Activated CD4-positive, alpha-beta T cell treated with anti-CD3 and anti-CD28 coated beads, Interleukin-2, amount 10 ng/mL, durations not matched to agents 7 days and 5 days (primary cell): ENCODE results near the gene RAP1GAP2. TPM values are rescaled to one million over a fixed set of nuclear protein-coding genes. Genes with fewer than 3 reads are reported as not detected.
"Not testable (repeated sequence)": the region's sequence is repeated elsewhere in the genome, so short reads cannot be mapped to it uniquely, and the experiment has no call there.

Experiments used
- CTCF ChIA-PET: fragments of 350-600 bp; sonication (Branson Sonifier 250); formaldehyde crosslinking; loops from one replicate; lab custom pipeline; 2021; ENCODE audit warnings: antibody characterized with exemption; lab: Charles Lee
- POLR2A ChIA-PET: fragments of 350-600 bp; sonication (Branson Sonifier 250); formaldehyde crosslinking; loops from one replicate; lab custom pipeline; 2021; ENCODE audit warnings: antibody characterized with exemption; lab: Charles Lee
- DNase-seq: peaks from one replicate; pipeline ENCODE4 v3.0.0-alpha.2; 2020
- H3K27ac Mint-ChIP-seq: one replicate; pipeline ENCODE4 v1.8.0; 2021; ENCODE audit warnings: mild to moderate bottlenecking, moderate library complexity, mixed read lengths
- H3K27me3 Mint-ChIP-seq: one replicate; pipeline ENCODE4 v1.8.0; 2021; ENCODE audit warnings: mixed read lengths
- H3K36me3 Mint-ChIP-seq: one replicate; pipeline ENCODE4 v1.8.0; 2021; ENCODE audit warnings: low read depth, mixed read lengths
- H3K4me1 Mint-ChIP-seq: one replicate; pipeline ENCODE4 v1.8.0; 2021; ENCODE audit warnings: mixed read lengths
- H3K4me3 Mint-ChIP-seq: one replicate; pipeline ENCODE4 v1.8.0; 2021; ENCODE audit warnings: mild to moderate bottlenecking, moderate library complexity, mixed read lengths
- H3K9me3 Mint-ChIP-seq: one replicate; pipeline ENCODE4 v1.8.0; 2021; ENCODE audit warnings: mixed read lengths
- total RNA-seq, 2 experiments: library from RNA; stranded (reverse); gene quantifications; one replicate each; pipeline ENCODE4 v1.2.3, GENCODE V29; 2021

RAP1GAP2 gene
- total RNA-seq, 2 experiments from 2014 or later = 27.8 to 37.3 TPM

DNA sequence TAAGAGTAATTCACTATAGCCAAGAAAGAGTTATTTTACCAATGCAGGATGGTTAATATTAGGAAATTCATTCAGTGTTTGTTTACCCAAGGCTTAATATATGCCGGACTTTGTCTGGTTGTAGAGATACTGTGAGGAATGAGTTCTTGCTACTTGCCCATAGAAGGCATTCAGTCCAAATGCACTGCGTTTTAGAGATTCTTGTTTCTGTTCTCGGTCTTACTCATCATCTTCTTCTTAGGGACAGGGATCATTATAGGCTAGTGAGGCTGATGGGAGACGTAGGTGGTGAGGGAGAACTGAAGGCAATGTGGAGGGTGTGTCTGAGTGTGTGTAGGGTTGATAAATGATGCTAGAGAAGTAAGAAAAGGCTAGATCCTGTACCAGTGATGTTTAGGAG is 176.5 kb downstream of the RAP1GAP2 start:
- H3K27me3 Mint-ChIP-seq = no peaks in the 10 kb centered on the region
- H3K4me3 Mint-ChIP-seq = no peak overlapping the region
- H3K36me3 Mint-ChIP-seq = peaks cover 2% of the 10 kb centered on the region
- ChIA-PET CTCF (no interaction called here), POLR2A (no interaction called here)
- no peak for DNase-seq
- H3K9me3 Mint-ChIP-seq = no peaks in the 10 kb centered on the region
- H3K4me1 Mint-ChIP-seq = no peaks in the 10 kb centered on the region
- H3K27ac Mint-ChIP-seq = no peak overlapping the region

DNA sequence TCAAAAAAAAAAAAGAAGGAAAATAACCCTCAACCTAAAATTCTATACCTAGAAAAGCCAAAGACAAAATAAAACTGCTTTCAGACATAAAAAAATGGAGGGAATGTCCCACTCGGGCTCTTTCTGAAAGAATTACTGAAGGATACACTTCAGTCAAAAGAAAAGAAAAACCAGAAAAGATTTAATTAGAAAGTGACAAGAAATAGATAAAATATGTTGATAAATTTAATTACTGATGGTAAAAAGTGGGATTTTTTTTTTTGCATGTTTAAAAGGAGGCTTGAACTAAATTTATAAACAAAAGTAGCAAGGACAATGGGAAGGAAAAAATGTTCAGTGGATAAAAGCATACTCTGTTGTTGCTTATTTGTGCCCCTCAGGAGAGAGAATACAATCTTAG is 178.1 kb downstream of the RAP1GAP2 start:
- POLR2A ChIA-PET = no interaction called here
- Mint-ChIP-seq H3K36me3 (no peaks in the 10 kb centered on the region), H3K27ac (no peak overlapping the region), H3K4me3 (no peak overlapping the region), H3K27me3 (no peaks in the 10 kb centered on the region), H3K9me3 (no peaks in the 10 kb centered on the region), H3K4me1 (no peaks in the 10 kb centered on the region)
- CTCF ChIA-PET = no interaction called here
- no peak for DNase-seq

DNA sequence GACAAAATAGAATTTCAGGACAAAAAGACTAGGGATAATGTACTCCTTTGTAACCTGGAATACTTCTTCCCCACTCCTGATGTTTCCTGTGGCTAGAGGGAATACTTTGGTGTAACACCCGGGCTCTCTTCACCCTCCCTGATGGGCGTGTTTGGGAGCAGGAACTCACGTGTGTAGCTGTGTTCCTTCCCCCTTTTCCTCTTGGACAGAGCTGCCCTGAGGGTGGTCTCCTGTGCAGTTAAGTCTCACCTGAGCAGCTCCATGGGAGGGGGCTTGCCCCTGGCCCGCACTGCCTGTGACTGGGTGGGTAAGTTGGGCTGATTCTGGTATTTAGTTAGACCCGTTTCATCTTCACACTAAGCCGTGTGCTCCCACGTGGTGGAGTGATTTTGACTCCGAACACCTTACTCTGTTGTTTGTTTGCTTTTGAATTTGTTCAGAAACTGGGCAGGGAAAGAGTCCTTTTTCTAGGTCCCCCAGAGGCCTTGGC is 179.3 kb downstream of the RAP1GAP2 start:
- H3K4me1 Mint-ChIP-seq = no peaks in the 10 kb centered on the region
- H3K27ac Mint-ChIP-seq = no peak overlapping the region
- no peaks in the 10 kb centered on the region for H3K36me3 Mint-ChIP-seq
- DNase-seq = no peak
- ChIA-PET POLR2A (no interaction called here), CTCF (no interaction called here)
- H3K9me3 Mint-ChIP-seq = no peaks in the 10 kb centered on the region
- no peaks in the 10 kb centered on the region for H3K27me3 Mint-ChIP-seq
- no peak overlapping the region for H3K4me3 Mint-ChIP-seq

DNA sequence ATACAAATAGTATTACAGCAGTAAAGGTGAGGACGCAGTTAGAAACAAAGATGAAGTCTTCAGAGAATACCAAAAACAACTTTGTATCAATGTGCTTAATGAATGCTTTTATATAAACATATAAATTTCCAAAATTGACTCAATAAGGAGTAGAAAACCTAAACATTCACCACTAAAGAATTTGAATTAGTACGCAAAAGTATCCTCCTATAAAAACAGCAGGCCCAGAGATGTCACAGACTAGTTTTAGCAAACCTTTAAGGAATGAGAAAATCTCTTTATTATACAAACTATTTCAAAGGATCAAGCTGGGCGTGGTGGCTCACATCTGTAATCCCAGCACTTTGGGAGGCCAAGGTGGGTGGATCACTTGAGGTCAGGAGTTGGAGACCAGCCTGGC is 180.9 kb downstream of the RAP1GAP2 start:
- Mint-ChIP-seq H3K27me3 (no peaks in the 10 kb centered on the region), H3K4me3 (no peak overlapping the region), H3K36me3 (no peaks in the 10 kb centered on the region), H3K27ac (no peak overlapping the region), H3K4me1 (no peaks in the 10 kb centered on the region), H3K9me3 (no peaks in the 10 kb centered on the region)
- ChIA-PET CTCF (interaction anchor here (0.7 kb wide), 1 partner anchor 14 kb away, joined by 3 read pairs; no protein-coding TSS in a partner anchor), POLR2A (no interaction called here)
- no peak for DNase-seq

GRCh38 chr17:2978116-2978515 is 181.9 kb downstream of the RAP1GAP2 start:
- Mint-ChIP-seq H3K4me3 (no peak overlapping the region), H3K27me3 (no peaks in the 10 kb centered on the region), H3K9me3 (no peaks in the 10 kb centered on the region), H3K27ac (no peak overlapping the region), H3K36me3 (no peaks in the 10 kb centered on the region), H3K4me1 (no peaks in the 10 kb centered on the region)
- POLR2A ChIA-PET = no interaction called here
- no peak for DNase-seq
- CTCF ChIA-PET = no interaction called here

GRCh38 chr17:2978991-2979390 is 182.8 kb downstream of the RAP1GAP2 start:
- Mint-ChIP-seq H3K27ac (no peak overlapping the region), H3K36me3 (no peaks in the 10 kb centered on the region), H3K9me3 (no peaks in the 10 kb centered on the region), H3K4me3 (no peak overlapping the region), H3K27me3 (no peaks in the 10 kb centered on the region), H3K4me1 (no peaks in the 10 kb centered on the region)
- POLR2A ChIA-PET = no interaction called here
- no peak for DNase-seq
- CTCF ChIA-PET = no interaction called here

GRCh38 chr17:2980211-2980903 is 184.1 kb downstream of the RAP1GAP2 start:
- H3K9me3 Mint-ChIP-seq = no peaks in the 10 kb centered on the region
- ChIA-PET CTCF (no interaction called here), POLR2A (no interaction called here)
- no peaks in the 10 kb centered on the region for H3K4me1 Mint-ChIP-seq
- no peak overlapping the region for H3K27ac Mint-ChIP-seq
- H3K4me3 Mint-ChIP-seq = no peak overlapping the region
- no peaks in the 10 kb centered on the region for H3K36me3 Mint-ChIP-seq
- DNase-seq = no peak
- H3K27me3 Mint-ChIP-seq = no peaks in the 10 kb centered on the region

DNA sequence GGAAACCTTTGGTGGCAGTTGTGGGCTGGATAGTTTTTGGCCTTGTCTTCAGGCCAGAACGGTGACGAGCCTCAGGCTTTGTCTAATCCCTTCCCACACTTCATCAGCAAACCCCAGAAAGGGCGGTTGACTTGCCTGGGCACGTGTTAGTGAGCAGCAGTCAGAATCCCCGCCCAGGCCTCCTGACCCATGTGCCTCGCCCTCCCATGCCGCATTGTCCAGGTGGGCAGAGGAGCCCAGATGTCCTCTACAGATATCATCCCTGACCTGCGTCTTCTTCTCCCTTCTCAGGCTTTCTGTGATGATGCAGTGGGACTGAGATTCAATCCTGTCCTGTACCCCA is 184.6 kb downstream of the RAP1GAP2 start:
- Mint-ChIP-seq H3K9me3 (no peaks in the 10 kb centered on the region), H3K36me3 (no peaks in the 10 kb centered on the region), H3K4me3 (no peak overlapping the region), H3K4me1 (no peaks in the 10 kb centered on the region), H3K27me3 (no peaks in the 10 kb centered on the region), H3K27ac (no peak overlapping the region)
- CTCF ChIA-PET = no interaction called here
- POLR2A ChIA-PET = no interaction called here
- DNase-seq = no peak

DNA sequence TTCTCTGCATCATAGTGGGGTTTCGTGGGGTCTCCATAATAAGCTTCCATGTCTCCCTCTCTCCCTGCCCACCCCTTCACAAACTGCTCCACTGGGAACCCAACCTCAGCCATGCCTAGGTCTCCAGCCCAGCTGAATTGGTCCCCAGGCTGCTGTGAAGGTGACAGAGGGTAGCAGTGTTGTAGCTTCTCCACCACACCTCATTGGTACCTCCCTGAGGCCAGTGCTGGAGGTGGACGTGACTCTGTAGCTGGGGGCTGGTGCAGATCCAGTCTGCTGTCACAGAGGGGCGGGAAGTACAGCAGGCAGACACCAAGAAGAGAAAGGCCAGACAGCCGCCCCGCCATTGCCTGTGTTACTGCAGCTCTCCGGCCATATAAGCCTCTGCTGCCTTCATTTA is 185.1 kb downstream of the RAP1GAP2 start:
- no peaks in the 10 kb centered on the region for H3K9me3 Mint-ChIP-seq
- no peaks in the 10 kb centered on the region for H3K4me1 Mint-ChIP-seq
- H3K36me3 Mint-ChIP-seq = no peaks in the 10 kb centered on the region
- no peak for DNase-seq
- ChIA-PET CTCF (no interaction called here), POLR2A (no interaction called here)
- no peaks in the 10 kb centered on the region for H3K27me3 Mint-ChIP-seq
- H3K27ac Mint-ChIP-seq = no peak overlapping the region
- H3K4me3 Mint-ChIP-seq = no peak overlapping the region

GRCh38 chr17:2982854-2983253 is 186.6 kb downstream of the RAP1GAP2 start:
- no peak overlapping the region for H3K27ac Mint-ChIP-seq
- no peaks in the 10 kb centered on the region for H3K27me3 Mint-ChIP-seq
- no peak overlapping the region for H3K4me3 Mint-ChIP-seq
- CTCF ChIA-PET = interaction anchor here (1.2 kb wide), 1 partner anchor 11 kb away, joined by 3 read pairs; no protein-coding TSS in a partner anchor
- POLR2A ChIA-PET = no interaction called here
- no peaks in the 10 kb centered on the region for H3K36me3 Mint-ChIP-seq
- no peaks in the 10 kb centered on the region for H3K4me1 Mint-ChIP-seq
- no peak for DNase-seq
- H3K9me3 Mint-ChIP-seq = no peaks in the 10 kb centered on the region

GRCh38 chr17:2983255-2983654 is 187.0 kb downstream of the RAP1GAP2 start:
- CTCF ChIA-PET = interaction anchor here (1.2 kb wide), 1 partner anchor 12 kb away, joined by 3 read pairs; no protein-coding TSS in a partner anchor
- Mint-ChIP-seq H3K4me3 (no peak overlapping the region), H3K9me3 (no peaks in the 10 kb centered on the region), H3K36me3 (no peaks in the 10 kb centered on the region), H3K27me3 (no peaks in the 10 kb centered on the region), H3K27ac (no peak overlapping the region), H3K4me1 (no peaks in the 10 kb centered on the region)
- POLR2A ChIA-PET = no interaction called here
- no peak for DNase-seq

- Mint-ChIP-seq H3K9me3 (no peaks in the 10 kb centered on the region), H3K36me3 (no peaks in the 10 kb centered on the region), H3K4me3 (no peak overlapping the region), H3K27me3 (no peaks in the 10 kb centered on the region), H3K27ac (no peak overlapping the region), H3K4me1 (no peaks in the 10 kb centered on the region)
- DNase-seq = no peak
- POLR2A ChIA-PET = no interaction called here
- CTCF ChIA-PET = no interaction called here
Measured at GRCh38 chr17:2985318-2985717, 189.1 kb downstream of the RAP1GAP2 start.

DNA sequence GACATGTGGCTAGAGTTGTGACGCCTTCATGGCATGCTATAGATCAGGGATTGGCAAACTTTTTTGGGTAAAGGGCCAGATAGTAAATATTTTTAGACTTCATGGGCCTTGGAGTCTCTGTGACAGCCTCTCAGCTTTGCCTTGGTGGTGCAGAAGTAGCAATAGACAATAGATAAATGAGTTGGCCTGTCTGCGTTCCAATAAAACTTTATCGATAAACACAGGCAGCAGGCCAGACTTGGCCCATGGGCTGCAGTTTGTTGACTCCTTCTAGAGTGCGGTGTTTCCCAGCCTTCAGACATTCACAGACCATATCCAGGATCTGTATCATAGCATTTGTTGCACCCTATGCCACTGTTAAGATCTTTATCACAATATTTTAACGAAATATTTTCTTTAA is 190.7 kb downstream of the RAP1GAP2 start:
- no peaks in the 10 kb centered on the region for H3K4me1 Mint-ChIP-seq
- DNase-seq = no peak
- no peak overlapping the region for H3K4me3 Mint-ChIP-seq
- H3K36me3 Mint-ChIP-seq = no peaks in the 10 kb centered on the region
- H3K27me3 Mint-ChIP-seq = no peaks in the 10 kb centered on the region
- H3K9me3 Mint-ChIP-seq = no peaks in the 10 kb centered on the region
- H3K27ac Mint-ChIP-seq = no peak overlapping the region
- POLR2A ChIA-PET = no interaction called here
- CTCF ChIA-PET = interaction anchor here (0.6 kb wide), 1 partner anchor 908 kb away, joined by 3 read pairs; no protein-coding TSS in a partner anchor

GRCh38 chr17:2989396-2989795 is 193.2 kb downstream of the RAP1GAP2 start:
- DNase-seq, POLR2A ChIA-PET, H3K27ac Mint-ChIP-seq, H3K9me3 Mint-ChIP-seq, H3K4me1 Mint-ChIP-seq, H3K27me3 Mint-ChIP-seq, CTCF ChIA-PET, H3K4me3 Mint-ChIP-seq, H3K36me3 Mint-ChIP-seq: not testable (repeated sequence)
